SK-N-SH (cell line): ENCODE measurements around the gene COL5A1. TPM values are rescaled to one million over a fixed set of nuclear protein-coding genes. Genes with fewer than 3 reads are reported as not detected.

Source experiments
- CTCF ChIA-PET: fragments of 300-600, 350-600 bp; formaldehyde crosslinking; extraction: SDS; loops from one replicate; lab custom pipeline; 2021; lab: Yijun Ruan, JAX
- POLR2A ChIA-PET: fragments of 350-600 bp; sonication (Branson Sonifier 250); formaldehyde crosslinking; extraction: SDS; loops from one replicate; lab custom pipeline; 2020; ENCODE audit warnings: antibody characterized with exemption, inconsistent platforms; lab: Yijun Ruan, JAX
- DNase-seq: peaks from one replicate; pipeline ENCODE4 v3.0.0; 2012
- H2AFZ ChIP-seq: fragments of 200-600 bp; sonication (generic); 2 replicates; pipeline ENCODE4 v1.8.1; 2016; ENCODE audit warnings: antibody characterized with exemption, mild to moderate bottlenecking, low read depth
- H3F3A ChIP-seq: fragments of 200-600 bp; sonication (generic); replicated peaks from 2 replicates; pipeline ENCODE3; 2016; ENCODE audit warnings: antibody characterized with exemption, mild to moderate bottlenecking; ENCODE audit not compliant: insufficient read depth
- H3K27ac ChIP-seq, 2 experiments: fragments of 200-500 bp in 1 of 2; fragments of 200-600 bp in 1 of 2; sonication (Bioruptor generic) in 1 of 2; sonication (generic), shearing (Covaris generic) in 1 of 2; 2 replicates each; pipeline versions ENCODE4 v1.5.1 to v1.6.1; 2014 to 2016; ENCODE audit warnings: low read depth in 2 of 2, inconsistent platforms in 1 of 2, low read length in 1 of 2, mild to moderate bottlenecking in 1 of 2, mixed read lengths in 1 of 2
- H3K27me3 ChIP-seq: fragments of 200-600 bp; sonication (generic), shearing (Covaris generic); 2 replicates; pipeline ENCODE4 v1.6.1; 2016; ENCODE audit warnings: mixed run types; ENCODE audit not compliant: insufficient read depth
- H3K36me3 ChIP-seq, 2 experiments: fragments of 200-500 bp in 1 of 2; fragments of 200-600 bp in 1 of 2; sonication (Bioruptor generic) in 1 of 2; sonication (generic) in 1 of 2; replicated peaks in 1 of 2; 2 replicates each; pipeline versions ENCODE3 to v1.5.1; 2014 to 2016; ENCODE audit warnings: low read length in 1 of 2, mild to moderate bottlenecking in 1 of 2; ENCODE audit not compliant: insufficient read depth in 2 of 2, control insufficient read depth in 1 of 2
- H3K4me1 ChIP-seq, 2 experiments: fragments of 200-500 bp in 1 of 2; fragments of 200-600 bp in 1 of 2; sonication (Bioruptor generic) in 1 of 2; sonication (generic), shearing (Covaris generic) in 1 of 2; 2 replicates each; pipeline versions ENCODE4 v1.5.1 to v1.6.1; 2014 to 2016; ENCODE audit warnings: low read depth in 1 of 2, low read length in 1 of 2, mixed run types in 1 of 2; ENCODE audit not compliant: insufficient read depth in 2 of 2, control insufficient read depth in 1 of 2
- H3K4me2 ChIP-seq: fragments of 200-600 bp; sonication (generic), shearing (Covaris generic); 2 replicates; pipeline ENCODE4 v1.6.1; 2017; ENCODE audit warnings: mixed run types
- H3K4me3 ChIP-seq, 2 experiments: fragments of 200-500 bp in 1 of 2; fragments of 200-600 bp in 1 of 2; sonication (Bioruptor generic) in 1 of 2; sonication (generic), shearing (Covaris generic) in 1 of 2; 2 replicates each; pipeline versions ENCODE4 v1.5.1 to v1.8.1; 2014 to 2016; ENCODE audit warnings: low read depth in 2 of 2, inconsistent platforms in 1 of 2, low read length in 1 of 2, mild to moderate bottlenecking in 1 of 2, mixed read lengths in 1 of 2, moderate library complexity in 1 of 2
- H3K79me2 ChIP-seq: fragments of 200-600 bp; sonication (generic); 2 replicates; pipeline ENCODE4 v1.8.1; 2017; ENCODE audit warnings: mild to moderate bottlenecking; ENCODE audit not compliant: insufficient read depth
- H3K9ac ChIP-seq: fragments of 200-600 bp; sonication (generic); 2 replicates; pipeline ENCODE4 v1.6.1; 2017; ENCODE audit warnings: mixed run types
- H3K9me2 ChIP-seq: fragments of 200-600 bp; sonication (generic); 2 replicates; pipeline ENCODE4 v1.6.1; 2017; ENCODE audit warnings: mixed run types
- H3K9me3 ChIP-seq: fragments of 200-600 bp; sonication (generic); 2 replicates; pipeline ENCODE4 v1.6.1; 2017; ENCODE audit warnings: mixed run types, mild to moderate bottlenecking, moderate library complexity
- H4K20me1 ChIP-seq: fragments of 200-600 bp; sonication (generic); 2 replicates; pipeline ENCODE4 v1.6.1; 2017; ENCODE audit warnings: mild to moderate bottlenecking, mixed run types; ENCODE audit not compliant: insufficient read depth
- EZH2phosphoT487 ChIP-seq: fragments of 200-600 bp; sonication (generic); IDR thresholded peaks from 2 replicates; pipeline ENCODE4 v1.6.1; 2017; ENCODE audit warnings: low read depth, mixed run types, mild to moderate bottlenecking, antibody characterized with exemption, moderate library complexity, borderline replicate concordance
- FOSL2 ChIP-seq: IDR thresholded peaks from 2 replicates; pipeline ENCODE4 v1.4.0; 2012; ENCODE audit warnings: low read depth, mild to moderate bottlenecking, moderate library complexity, borderline replicate concordance
- FOXJ3 ChIP-seq: sonication (generic); formaldehyde crosslinking; IDR thresholded peaks from 2 replicates; pipeline ENCODE4 v1.5.1; 2020; ENCODE audit warnings: mild to moderate bottlenecking, missing genetic modification reagents
- IRF3 ChIP-seq: fragments of 150-350 bp; IDR thresholded peaks from 2 replicates; pipeline ENCODE4 v1.6.1; 2016; ENCODE audit warnings: mild to moderate bottlenecking, low read depth, low read length
- JUND ChIP-seq: IDR thresholded peaks from 2 replicates; pipeline ENCODE4 v1.4.0; 2012
- MEF2A ChIP-seq: IDR thresholded peaks from 2 replicates; pipeline ENCODE4 v1.4.0; 2012; ENCODE audit warnings: low read depth, borderline replicate concordance
- NFIC ChIP-seq: IDR thresholded peaks from 2 replicates; pipeline ENCODE4 v1.4.0; 2012; ENCODE audit warnings: borderline replicate concordance
- NRF1 ChIP-seq: IDR thresholded peaks from 2 replicates; pipeline ENCODE4 v1.6.1; 2012; ENCODE audit warnings: low read depth, mild to moderate bottlenecking, low read length
- POLR2AphosphoS5 ChIP-seq: IDR thresholded peaks from 2 replicates; pipeline ENCODE4 v1.6.1; 2012; ENCODE audit warnings: low read depth, low read length
- SMC3 ChIP-seq: IDR thresholded peaks from 2 replicates; pipeline ENCODE4 v1.6.1; 2012; ENCODE audit warnings: low read depth, low read length, improper control_type of control experiment
- TAF1 ChIP-seq: IDR thresholded peaks from 2 replicates; pipeline ENCODE4 v1.6.1; 2012; ENCODE audit warnings: low read depth, mild to moderate bottlenecking, low read length, moderate library complexity, borderline replicate concordance
- USF1 ChIP-seq: IDR thresholded peaks from 2 replicates; pipeline ENCODE4 v1.4.0; 2012; ENCODE audit warnings: low read depth, borderline replicate concordance
- USF2 ChIP-seq: fragments of 150-350 bp; IDR thresholded peaks from 2 replicates; pipeline ENCODE4 v1.6.1; 2017; ENCODE audit warnings: antibody characterized with exemption, low read length, low read depth, borderline replicate concordance
- WGBS: methylation state at CpG from one replicate; pipeline ENCODE4 v1.1.6; 2017; ENCODE audit warnings: low lambda C conversion rate; 5-methylcytosine and 5-hydroxymethylcytosine counted together
- polyA plus RNA-seq, 3 experiments: library from polyadenylated mRNA; depleted of rRNA; stranded (reverse); fragments of >200 nt; gene quantifications; 2 replicates each; pipeline ENCODE4 v1.2.3, GENCODE V29; 2012
- TF ChIP-seq, protein P1 (sequence below): IDR thresholded peaks from 2 replicates; pipeline ENCODE4 v1.4.0; 2012; ENCODE audit warnings: low read depth, borderline replicate concordance
- TF ChIP-seq, protein P2 (sequence below): fragments of 200-600 bp; sonication (generic); IDR thresholded peaks from 2 replicates; pipeline ENCODE4 v1.6.1; 2017; ENCODE audit warnings: antibody characterized with exemption, mild to moderate bottlenecking, moderate library complexity

The COL5A1 gene
- polyA plus RNA-seq, 1 of the 3 experiments (the other 2 are of a cell fraction), result 73.8 TPM

GRCh38 chr9:134685784-134686183 is 44.2 kb downstream of the COL5A1 start:
- POLR2A ChIA-PET, result no interaction called here

DNA sequence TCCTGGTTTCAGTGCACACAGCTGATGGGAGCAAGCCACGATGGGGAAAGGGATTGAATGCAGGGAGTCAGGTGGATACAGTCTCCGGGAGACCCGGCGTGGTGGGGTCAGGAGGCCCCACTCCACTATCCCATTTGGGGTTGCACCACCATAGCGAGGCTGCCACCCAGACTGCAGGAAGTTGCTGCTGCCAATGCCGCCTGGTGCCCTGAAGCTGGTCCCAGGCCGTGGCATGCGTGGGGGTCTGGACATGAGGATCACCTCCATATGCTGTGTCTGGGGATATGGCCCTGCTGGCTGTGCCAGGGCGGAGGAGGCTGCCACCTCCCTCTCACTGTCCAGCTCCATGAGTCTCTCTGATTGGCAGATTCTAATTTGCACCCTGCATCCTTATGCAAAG is 45.3 kb downstream of the COL5A1 start:
- H4K20me1 ChIP-seq, result peaks cover 100% of the 10 kb centered on the region
- no peak overlapping the region for H3K27ac ChIP-seq
- no peak overlapping the region for H3K4me3 ChIP-seq
- no peak for DNase-seq
- ChIA-PET POLR2A (no interaction called here), CTCF (interaction anchor here (1.0 to 9.9 kb wide), 8 partner anchors 9 to 726 kb away, joined by 3 to 122 read pairs (median 5); no protein-coding TSS in a partner anchor)
- no peaks in the 10 kb centered on the region for H3K9me3 ChIP-seq
- H3F3A ChIP-seq, result peaks cover 25% of the 10 kb centered on the region
- no peaks in the 10 kb centered on the region for H3K9me2 ChIP-seq
- H3K79me2 ChIP-seq, result peaks cover 94% of the 10 kb centered on the region
- no peak overlapping the region for H3K9ac ChIP-seq
- no peak overlapping the region for H2AFZ ChIP-seq
- TF ChIP-seq SMC3 (no peak), FOXJ3 (CRISPR knock-in tag) (no peak), JUND (no peak), MEF2A (no peak), FOSL2 (no peak), TAF1 (no peak), USF1 (no peak), IRF3 (no peak), NRF1 (no peak), NFIC (no peak), USF2 (no peak)
- TF ChIP-seq, protein P1, sequence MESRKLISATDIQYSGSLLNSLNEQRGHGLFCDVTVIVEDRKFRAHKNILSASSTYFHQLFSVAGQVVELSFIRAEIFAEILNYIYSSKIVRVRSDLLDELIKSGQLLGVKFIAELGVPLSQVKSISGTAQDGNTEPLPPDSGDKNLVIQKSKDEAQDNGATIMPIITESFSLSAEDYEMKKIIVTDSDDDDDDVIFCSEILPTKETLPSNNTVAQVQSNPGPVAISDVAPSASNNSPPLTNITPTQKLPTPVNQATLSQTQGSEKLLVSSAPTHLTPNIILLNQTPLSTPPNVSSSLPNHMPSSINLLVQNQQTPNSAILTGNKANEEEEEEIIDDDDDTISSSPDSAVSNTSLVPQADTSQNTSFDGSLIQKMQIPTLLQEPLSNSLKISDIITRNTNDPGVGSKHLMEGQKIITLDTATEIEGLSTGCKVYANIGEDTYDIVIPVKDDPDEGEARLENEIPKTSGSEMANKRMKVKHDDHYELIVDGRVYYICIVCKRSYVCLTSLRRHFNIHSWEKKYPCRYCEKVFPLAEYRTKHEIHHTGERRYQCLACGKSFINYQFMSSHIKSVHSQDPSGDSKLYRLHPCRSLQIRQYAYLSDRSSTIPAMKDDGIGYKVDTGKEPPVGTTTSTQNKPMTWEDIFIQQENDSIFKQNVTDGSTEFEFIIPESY, result no peak
- TF ChIP-seq, protein P2, sequence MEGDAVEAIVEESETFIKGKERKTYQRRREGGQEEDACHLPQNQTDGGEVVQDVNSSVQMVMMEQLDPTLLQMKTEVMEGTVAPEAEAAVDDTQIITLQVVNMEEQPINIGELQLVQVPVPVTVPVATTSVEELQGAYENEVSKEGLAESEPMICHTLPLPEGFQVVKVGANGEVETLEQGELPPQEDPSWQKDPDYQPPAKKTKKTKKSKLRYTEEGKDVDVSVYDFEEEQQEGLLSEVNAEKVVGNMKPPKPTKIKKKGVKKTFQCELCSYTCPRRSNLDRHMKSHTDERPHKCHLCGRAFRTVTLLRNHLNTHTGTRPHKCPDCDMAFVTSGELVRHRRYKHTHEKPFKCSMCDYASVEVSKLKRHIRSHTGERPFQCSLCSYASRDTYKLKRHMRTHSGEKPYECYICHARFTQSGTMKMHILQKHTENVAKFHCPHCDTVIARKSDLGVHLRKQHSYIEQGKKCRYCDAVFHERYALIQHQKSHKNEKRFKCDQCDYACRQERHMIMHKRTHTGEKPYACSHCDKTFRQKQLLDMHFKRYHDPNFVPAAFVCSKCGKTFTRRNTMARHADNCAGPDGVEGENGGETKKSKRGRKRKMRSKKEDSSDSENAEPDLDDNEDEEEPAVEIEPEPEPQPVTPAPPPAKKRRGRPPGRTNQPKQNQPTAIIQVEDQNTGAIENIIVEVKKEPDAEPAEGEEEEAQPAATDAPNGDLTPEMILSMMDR, result no peak
- H3K36me3 ChIP-seq, result peaks cover 11 to 44% of the 10 kb centered on the region in 2 experiments
- H3K27me3 ChIP-seq, result no peaks in the 10 kb centered on the region
- no peak overlapping the region for H3K4me2 ChIP-seq
- 65% methylated on average over 4 of the region's 9 CpGs for WGBS
- peaks cover 0 to 23% of the 10 kb centered on the region in 2 experiments; a peak in 1 of 4 replicates for H3K4me1 ChIP-seq

More at GRCh38 chr9:134685784-134686183, 44.2 kb downstream of the COL5A1 start:
- H3K79me2 ChIP-seq, result peaks cover 94% of the 10 kb centered on the region
- no peak overlapping the region for H3K4me3 ChIP-seq
- H3K27ac ChIP-seq, result no peak overlapping the region
- TF ChIP-seq EZH2phosphoT487 (no peak), POLR2AphosphoS5 (no peak)
- H3K9me2 ChIP-seq, result no peaks in the 10 kb centered on the region
- H3K9ac ChIP-seq, result no peak overlapping the region
- no peak overlapping the region for H2AFZ ChIP-seq
- DNase-seq, result no peak
- peaks cover 26% of the 10 kb centered on the region for H3F3A ChIP-seq
- peaks cover 100% of the 10 kb centered on the region for H4K20me1 ChIP-seq
- no peaks in the 10 kb centered on the region for H3K9me3 ChIP-seq
- peaks cover 0 to 38% of the 10 kb centered on the region in 2 experiments for H3K36me3 ChIP-seq
- peaks cover 0 to 12% of the 10 kb centered on the region in 2 experiments; a peak in 1 of 4 replicates for H3K4me1 ChIP-seq
- WGBS, result 92% methylated on average over 3 of the region's 3 CpGs
- no peak overlapping the region for H3K4me2 ChIP-seq
- no peaks in the 10 kb centered on the region for H3K27me3 ChIP-seq
- CTCF ChIA-PET, result interaction anchor here (0.6 to 9.9 kb wide), 4 partner anchors 15 to 236 kb away, joined by 3 to 122 read pairs (median 4); no protein-coding TSS in a partner anchor
